ENCODE measurements around the gene NDFIP1.
"Not testable (repeated sequence)": the region's sequence is repeated elsewhere in the genome, so short reads cannot be mapped to it uniquely, and the experiment has no call there.

Gene NDFIP1

DNA sequence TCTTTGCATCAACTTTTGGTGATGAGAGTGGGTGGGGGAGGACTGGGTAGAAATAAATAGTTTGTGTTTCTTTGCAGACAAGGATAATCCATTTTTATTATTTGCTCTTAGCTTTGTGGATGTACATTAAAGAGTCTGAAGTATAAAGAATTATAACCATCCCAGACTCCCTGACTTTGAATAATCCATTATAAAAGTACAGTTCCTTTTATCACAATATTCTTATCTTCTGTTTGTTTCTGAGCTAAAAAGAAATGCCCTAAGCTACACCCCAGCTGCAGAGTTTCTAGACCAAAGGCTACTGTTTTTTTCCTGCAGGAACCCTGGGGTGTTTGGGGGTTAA, 77.9 kb downstream of the NDFIP1 start:
- H2AFZ ChIP-seq (ENCODE audit: low read length), result peak overlapping the region; percentile 77
- no peaks in the 10 kb centered on the region for H3K79me1 ChIP-seq (ENCODE audit: low read depth, low read length)
- no peak overlapping the region for H3K23ac ChIP-seq (ENCODE audit: low read depth, low read length, poor library complexity)
- H3K14ac ChIP-seq (ENCODE audit: low read length), result no peak overlapping the region
- no peak overlapping the region for H3K4me2 ChIP-seq (ENCODE audit: insufficient read depth, low read length, poor library complexity, severe bottlenecking)
- H3K36me3 ChIP-seq (replicated peaks in 1 of 2; ENCODE audit: control insufficient read depth in 2 of 2, insufficient read depth in 2 of 2, low read length in 2 of 2), result no peaks in the 10 kb centered on the region
- H4K91ac ChIP-seq (ENCODE audit: low read depth, low read length, poor library complexity), result no peak overlapping the region
- H3K27ac ChIP-seq (replicated peaks; ENCODE audit: low read length), result no peak overlapping the region
- H3K9ac ChIP-seq (ENCODE audit: low read depth, low read length, poor library complexity), result no peak overlapping the region
- no peak overlapping the region for H2BK5ac ChIP-seq (ENCODE audit: low read length)
- H3K4ac ChIP-seq (ENCODE audit: low read length), result no peak overlapping the region
- H3K18ac ChIP-seq (ENCODE audit: low read length), result no peak overlapping the region
- H3K27me3 ChIP-seq (ENCODE audit: control insufficient read depth in 3 of 3, insufficient read depth in 3 of 3, low read depth in 1 of 3, low read length in 3 of 3), result no peaks in the 10 kb centered on the region
- no peak overlapping the region for H2BK120ac ChIP-seq (ENCODE audit: low read depth, low read length)
- no peak overlapping the region for H2BK15ac ChIP-seq (ENCODE audit: low read length)
- no peak overlapping the region for H2AK5ac ChIP-seq (ENCODE audit: low read depth, low read length)
- no peak for DNase-seq (ENCODE audit: low spot score)
- no peak overlapping the region for H3K4me3 ChIP-seq (ENCODE audit: low read length in 2 of 2)
- H3K4me1 ChIP-seq (ENCODE audit: control insufficient read depth in 2 of 2, insufficient read depth in 1 of 2, low read depth in 1 of 2, low read length in 2 of 2), result peaks cover 2 to 3% of the 10 kb centered on the region in 2 donors
- no peaks in the 10 kb centered on the region for H3K9me3 ChIP-seq (replicated peaks in 1 of 2; ENCODE audit: control insufficient read depth in 2 of 2, insufficient read depth in 1 of 2, low read depth in 1 of 2, low read length in 2 of 2)
- no peak overlapping the region for H2BK12ac ChIP-seq (ENCODE audit: low read length)
- no peak overlapping the region for H4K8ac ChIP-seq (ENCODE audit: low read depth, low read length)

DNA sequence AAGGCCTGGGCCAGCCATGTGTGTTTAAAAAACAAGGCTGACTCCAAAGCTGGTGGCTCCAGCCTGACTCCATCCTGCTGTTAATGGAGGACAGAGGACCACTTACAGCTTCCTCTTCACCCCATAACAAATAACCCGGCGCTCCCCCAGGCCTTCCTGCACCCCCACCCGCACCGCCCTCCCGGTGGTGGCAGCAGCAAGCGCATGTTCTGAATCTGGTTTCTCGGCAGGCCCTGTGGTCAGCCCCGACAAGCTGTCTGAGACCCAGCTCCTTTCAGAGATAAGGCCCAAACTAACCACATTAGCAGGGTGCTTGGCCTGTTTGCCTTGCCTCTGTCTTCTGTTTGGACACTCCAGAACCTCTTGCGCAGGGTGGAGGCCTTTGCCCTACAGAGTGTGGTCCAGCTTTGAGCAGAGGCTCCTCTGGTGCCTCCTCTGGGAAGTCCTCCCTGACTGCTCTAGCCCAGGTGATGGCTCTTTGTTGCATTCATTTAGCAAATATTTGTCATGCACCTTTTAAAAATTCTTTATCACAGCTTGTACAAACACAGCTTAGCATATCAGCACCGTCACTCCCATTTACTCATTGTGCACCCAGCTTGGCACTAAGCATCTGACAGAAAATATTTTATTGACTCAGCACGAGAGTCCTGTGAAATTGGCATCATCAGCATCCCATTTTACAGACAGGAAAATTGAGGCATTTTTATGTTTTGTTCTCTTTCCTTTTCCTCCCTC, 78.4 kb downstream of the NDFIP1 start:
- Histone ChIP-seq H3K4me1 (ENCODE audit: control insufficient read depth in 2 of 2, insufficient read depth in 1 of 2, low read depth in 1 of 2, low read length in 2 of 2) (peaks cover 2 to 7% of the 10 kb centered on the region in 2 donors), H3K27me3 (ENCODE audit: control insufficient read depth in 3 of 3, insufficient read depth in 3 of 3, low read depth in 1 of 3, low read length in 3 of 3) (no peaks in the 10 kb centered on the region), H3K4ac (ENCODE audit: low read length) (no peak overlapping the region), H3K14ac (ENCODE audit: low read length) (no peak overlapping the region), H2BK120ac (ENCODE audit: low read depth, low read length) (no peak overlapping the region), H3K18ac (ENCODE audit: low read length) (no peak overlapping the region), H4K91ac (ENCODE audit: low read depth, low read length, poor library complexity) (no peak overlapping the region), H2BK12ac (ENCODE audit: low read length) (no peak overlapping the region), H3K27ac (replicated peaks; ENCODE audit: low read length) (no peak overlapping the region), H3K9me3 (replicated peaks in 1 of 2; ENCODE audit: control insufficient read depth in 2 of 2, insufficient read depth in 1 of 2, low read depth in 1 of 2, low read length in 2 of 2) (peaks cover 0 to 3% of the 10 kb centered on the region in 2 donors), H2BK15ac (ENCODE audit: low read length) (no peak overlapping the region), H2BK5ac (ENCODE audit: low read length) (no peak overlapping the region), H2AFZ (ENCODE audit: low read length) (peak overlapping the region; percentile 77), H3K9ac (ENCODE audit: low read depth, low read length, poor library complexity) (no peak overlapping the region), H3K4me2 (ENCODE audit: insufficient read depth, low read length, poor library complexity, severe bottlenecking) (no peak overlapping the region), H3K23ac (ENCODE audit: low read depth, low read length, poor library complexity) (no peak overlapping the region), H3K4me3 (ENCODE audit: low read length in 2 of 2) (no peak overlapping the region), H4K8ac (ENCODE audit: low read depth, low read length) (no peak overlapping the region), H3K79me1 (ENCODE audit: low read depth, low read length) (no peaks in the 10 kb centered on the region), H3K36me3 (replicated peaks in 1 of 2; ENCODE audit: control insufficient read depth in 2 of 2, insufficient read depth in 2 of 2, low read length in 2 of 2) (no peaks in the 10 kb centered on the region), H2AK5ac (ENCODE audit: low read depth, low read length) (no peak overlapping the region)
- no CpG with 5 or more reads among the region's 11 CpGs for WGBS, 2 donors (ENCODE audit: extremely low coverage in 2 of 2, insufficient read length in 2 of 2, insufficient replicate concordance in 1 of 2)
- no peak for DNase-seq (ENCODE audit: low spot score)

DNA sequence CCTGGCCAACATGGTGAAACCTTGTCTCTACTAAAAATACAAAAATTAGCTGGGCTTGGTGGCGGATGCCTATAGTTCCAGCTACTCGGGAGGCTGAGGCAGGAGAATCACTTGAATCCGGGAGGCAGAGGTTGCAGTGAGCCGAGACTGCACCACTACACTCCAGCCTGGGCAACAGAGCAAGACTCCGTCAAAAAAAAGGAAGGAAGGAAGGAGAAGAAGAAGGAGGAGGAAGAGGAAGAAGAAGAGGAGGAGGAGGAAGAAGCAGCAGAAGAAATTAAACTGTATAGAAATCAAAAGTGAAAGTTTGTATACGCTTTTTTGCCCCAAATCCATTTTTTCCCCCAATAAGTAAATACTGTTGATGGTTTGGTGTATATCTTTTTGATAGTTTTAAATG, 80.1 kb downstream of the NDFIP1 start:
- not testable (repeated sequence) for H3K4ac ChIP-seq (ENCODE audit: low read length); H3K4me2 ChIP-seq (ENCODE audit: insufficient read depth, low read length, poor library complexity, severe bottlenecking); H3K9me3 ChIP-seq (replicated peaks in 1 of 2; ENCODE audit: control insufficient read depth in 2 of 2, insufficient read depth in 1 of 2, low read depth in 1 of 2, low read length in 2 of 2); H3K4me1 ChIP-seq (ENCODE audit: control insufficient read depth in 2 of 2, insufficient read depth in 1 of 2, low read depth in 1 of 2, low read length in 2 of 2); H2BK15ac ChIP-seq (ENCODE audit: low read length); H3K9ac ChIP-seq (ENCODE audit: low read depth, low read length, poor library complexity); H3K27ac ChIP-seq (replicated peaks; ENCODE audit: low read length); H2AK5ac ChIP-seq (ENCODE audit: low read depth, low read length); DNase-seq (ENCODE audit: low spot score); H3K79me1 ChIP-seq (ENCODE audit: low read depth, low read length); H3K18ac ChIP-seq (ENCODE audit: low read length); H3K4me3 ChIP-seq (ENCODE audit: low read length in 2 of 2); H3K36me3 ChIP-seq (replicated peaks in 1 of 2; ENCODE audit: control insufficient read depth in 2 of 2, insufficient read depth in 2 of 2, low read length in 2 of 2); H2AFZ ChIP-seq (ENCODE audit: low read length); H2BK120ac ChIP-seq (ENCODE audit: low read depth, low read length); H4K8ac ChIP-seq (ENCODE audit: low read depth, low read length); H2BK12ac ChIP-seq (ENCODE audit: low read length); H4K91ac ChIP-seq (ENCODE audit: low read depth, low read length, poor library complexity); H3K23ac ChIP-seq (ENCODE audit: low read depth, low read length, poor library complexity); H3K27me3 ChIP-seq (ENCODE audit: control insufficient read depth in 3 of 3, insufficient read depth in 3 of 3, low read depth in 1 of 3, low read length in 3 of 3); H3K14ac ChIP-seq (ENCODE audit: low read length); H2BK5ac ChIP-seq (ENCODE audit: low read length)
- WGBS, 2 donors (ENCODE audit: extremely low coverage in 2 of 2, insufficient read length in 2 of 2, insufficient replicate concordance in 1 of 2), result no CpG with 5 or more reads among the region's 6 CpGs

DNA sequence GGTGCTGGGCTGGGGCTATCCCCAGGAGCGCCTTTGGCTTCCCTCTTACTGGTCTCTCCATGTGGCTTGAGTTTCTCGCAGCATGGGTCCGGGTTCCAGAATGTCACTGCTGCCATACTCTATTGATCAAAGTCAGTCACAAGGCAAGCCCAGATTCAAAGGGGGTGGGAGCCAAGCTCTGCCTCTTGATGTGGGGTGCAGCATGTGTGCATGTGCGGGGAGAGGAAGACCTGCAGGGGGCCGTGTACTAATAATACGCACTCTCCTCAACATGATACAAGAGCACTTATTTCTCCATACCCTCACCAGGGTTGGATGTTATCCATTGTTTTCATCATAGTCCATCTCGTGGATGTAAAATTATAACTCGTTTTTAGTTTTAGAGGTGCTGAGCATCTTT, 81.2 kb downstream of the NDFIP1 start:
- Histone ChIP-seq H2BK120ac (ENCODE audit: low read depth, low read length) (no peak overlapping the region), H3K4me2 (ENCODE audit: insufficient read depth, low read length, poor library complexity, severe bottlenecking) (no peak overlapping the region), H3K14ac (ENCODE audit: low read length) (no peak overlapping the region), H2BK12ac (ENCODE audit: low read length) (no peak overlapping the region), H2AFZ (ENCODE audit: low read length) (peak overlapping the region; percentile 28), H2AK5ac (ENCODE audit: low read depth, low read length) (no peak overlapping the region), H2BK5ac (ENCODE audit: low read length) (no peak overlapping the region), H3K18ac (ENCODE audit: low read length) (peak overlapping the region; percentile 64), H3K79me1 (ENCODE audit: low read depth, low read length) (no peaks in the 10 kb centered on the region), H3K4me1 (ENCODE audit: control insufficient read depth in 2 of 2, insufficient read depth in 1 of 2, low read depth in 1 of 2, low read length in 2 of 2) (peaks cover 2 to 9% of the 10 kb centered on the region in 2 donors), H3K4me3 (ENCODE audit: low read length in 2 of 2) (no peak overlapping the region), H3K9me3 (replicated peaks in 1 of 2; ENCODE audit: control insufficient read depth in 2 of 2, insufficient read depth in 1 of 2, low read depth in 1 of 2, low read length in 2 of 2) (peaks cover 0 to 5% of the 10 kb centered on the region in 2 donors), H3K27ac (replicated peaks; ENCODE audit: low read length) (no peak overlapping the region), H4K8ac (ENCODE audit: low read depth, low read length) (no peak overlapping the region), H2BK15ac (ENCODE audit: low read length) (no peak overlapping the region), H3K27me3 (ENCODE audit: control insufficient read depth in 3 of 3, insufficient read depth in 3 of 3, low read depth in 1 of 3, low read length in 3 of 3) (no peaks in the 10 kb centered on the region), H3K4ac (ENCODE audit: low read length) (no peak overlapping the region), H3K36me3 (replicated peaks in 1 of 2; ENCODE audit: control insufficient read depth in 2 of 2, insufficient read depth in 2 of 2, low read length in 2 of 2) (no peaks in the 10 kb centered on the region), H4K91ac (ENCODE audit: low read depth, low read length, poor library complexity) (no peak overlapping the region), H3K23ac (ENCODE audit: low read depth, low read length, poor library complexity) (no peak overlapping the region), H3K9ac (ENCODE audit: low read depth, low read length, poor library complexity) (no peak overlapping the region)
- no CpG with 5 or more reads among the region's 8 CpGs for WGBS, 2 donors (ENCODE audit: extremely low coverage in 2 of 2, insufficient read length in 2 of 2, insufficient replicate concordance in 1 of 2)
- no peak for DNase-seq (ENCODE audit: low spot score)
